HK-2 (cell line): Measurements from ENCODE around the gene SLC35F1.

Experiments used
- DNase-seq: peaks from one replicate; pipeline ENCODE4 v3.0.0-alpha.2; 2018; ENCODE audit not compliant: unreplicated experiment

The SLC35F1 gene

GRCh38 chr6:118277631-118278030, 370.6 kb downstream of the SLC35F1 start:
- DNase-seq: no peak

DNA sequence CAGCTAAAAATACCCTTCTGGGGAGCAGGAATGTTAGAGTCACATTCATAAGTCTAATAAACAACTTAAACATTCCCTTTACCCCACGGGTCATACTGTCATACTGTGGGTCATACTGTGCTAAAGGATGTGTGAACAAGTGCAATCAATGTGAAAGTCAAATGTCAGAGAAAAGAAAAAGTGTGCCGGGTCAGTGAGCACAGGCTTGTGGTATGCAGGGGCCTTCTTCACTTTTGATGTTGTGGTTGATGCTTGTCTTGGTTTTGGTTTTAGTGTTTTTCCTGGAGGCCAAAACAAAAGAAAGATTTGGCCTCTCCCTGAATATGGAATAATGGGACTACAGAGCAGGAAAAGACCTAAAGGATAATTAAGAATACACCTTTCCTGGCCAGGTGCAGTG, 373.1 kb downstream of the SLC35F1 start:
- DNase-seq: no peak

DNA sequence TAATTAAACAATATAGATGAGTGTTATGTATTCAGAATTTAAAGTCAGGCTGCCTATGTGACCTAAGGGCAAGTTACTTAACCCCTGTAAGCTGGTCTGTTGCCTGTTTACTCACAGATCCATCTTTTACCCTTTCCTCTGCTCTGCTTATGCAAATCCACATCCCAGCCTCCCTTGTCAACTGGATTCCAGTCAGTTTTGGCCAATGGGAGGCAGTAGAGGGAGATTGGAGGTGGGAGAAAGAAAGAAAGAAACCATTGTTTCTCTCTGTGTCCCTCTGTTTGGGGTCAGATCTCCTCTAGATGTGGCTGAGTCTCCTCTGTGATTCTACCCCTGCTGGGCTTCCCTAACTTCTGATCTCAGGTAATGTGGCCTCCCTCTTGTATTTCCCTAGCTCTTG, 374.2 kb downstream of the SLC35F1 start:
- no peak for DNase-seq

DNA sequence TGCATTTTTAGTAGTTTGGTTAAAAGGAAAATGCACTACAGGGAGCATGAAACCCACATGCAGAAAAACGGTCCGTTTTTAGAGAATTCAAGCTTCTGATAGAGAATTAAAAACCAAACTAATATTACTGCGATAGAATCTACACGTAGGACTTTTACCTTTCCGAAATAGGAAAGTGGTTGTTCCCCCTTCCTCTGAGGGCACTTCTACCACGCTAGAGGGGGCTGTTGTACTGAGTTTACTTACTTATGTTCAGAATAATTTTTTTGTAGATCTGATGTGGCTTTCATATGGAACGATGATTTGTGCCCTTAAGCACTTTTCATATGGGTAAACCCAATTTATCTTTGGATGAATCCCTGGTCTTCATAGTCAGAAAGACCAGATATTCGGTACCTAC, 376.7 kb downstream of the SLC35F1 start:
- DNase-seq: no peak

DNA sequence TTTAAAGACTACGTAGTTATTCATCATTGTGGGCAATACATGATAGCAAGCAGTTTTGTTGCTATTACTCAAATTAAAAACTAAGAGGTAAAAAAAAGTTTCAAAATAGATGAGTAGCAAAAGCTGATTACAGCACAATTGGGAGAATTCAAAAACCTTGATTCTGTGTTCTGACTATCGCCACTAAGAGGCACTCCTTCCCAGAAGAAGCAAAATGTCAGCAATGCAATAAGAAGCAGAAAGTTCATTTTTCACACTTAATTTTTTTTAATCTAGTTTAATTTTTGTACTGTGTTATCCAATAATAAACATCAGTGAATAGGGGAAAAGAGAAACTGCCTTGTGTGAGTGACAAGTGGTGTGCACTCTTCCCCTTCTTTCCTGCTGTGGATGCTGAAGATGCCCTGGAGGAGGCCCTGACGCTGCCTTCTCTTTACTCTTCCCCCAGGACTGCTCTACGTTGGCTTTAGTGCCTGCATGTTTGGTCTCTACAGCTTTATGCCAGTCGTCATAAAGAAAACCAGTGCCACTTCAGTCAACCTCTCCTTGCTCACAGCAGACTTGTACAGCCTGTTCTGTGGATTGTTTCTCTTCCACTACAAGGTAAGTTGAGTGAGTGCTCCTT, 377.8 kb downstream of the SLC35F1 start:
- no peak for DNase-seq

GRCh38 chr6:118285791-118286190, 378.7 kb downstream of the SLC35F1 start:
- no peak for DNase-seq

- DNase-seq: no peak
Observed at GRCh38 chr6:118288355-118289124, 381.5 kb downstream of the SLC35F1 start.

GRCh38 chr6:118292558-118292957, 385.5 kb downstream of the SLC35F1 start:
- no peak for DNase-seq

GRCh38 chr6:118294906-118295305, 387.8 kb downstream of the SLC35F1 start:
- DNase-seq: no peak

GRCh38 chr6:118295336-118295735, 388.3 kb downstream of the SLC35F1 start:
- DNase-seq: no peak

GRCh38 chr6:118296129-118296901, 389.3 kb downstream of the SLC35F1 start:
- no peak for DNase-seq

GRCh38 chr6:118297821-118298220, 390.8 kb downstream of the SLC35F1 start:
- no peak for DNase-seq

- DNase-seq: no peak
Observed at GRCh38 chr6:118298476-118299427, 391.7 kb downstream of the SLC35F1 start.

DNA sequence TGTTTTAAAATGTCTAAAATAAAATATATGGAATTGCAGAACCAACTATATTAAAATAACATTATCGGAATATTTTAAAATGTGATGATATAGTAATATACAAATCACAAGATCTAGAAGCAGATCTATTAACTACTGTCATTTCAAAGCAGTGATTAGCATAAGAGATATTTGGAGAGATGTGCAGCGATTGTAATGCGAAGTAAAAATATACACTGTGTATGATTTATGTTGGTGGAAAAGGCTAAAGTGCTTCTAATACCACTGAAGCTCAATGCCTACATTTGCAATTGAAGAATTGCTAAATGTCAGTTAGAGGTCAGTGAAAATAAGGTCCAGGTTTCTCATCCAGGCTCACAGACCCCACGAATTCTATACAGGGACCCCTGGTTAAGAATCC, 392.4 kb downstream of the SLC35F1 start:
- no peak for DNase-seq

GRCh38 chr6:118304321-118304720, 397.3 kb downstream of the SLC35F1 start:
- DNase-seq: no peak

GRCh38 chr6:118305081-118305480, 398.0 kb downstream of the SLC35F1 start:
- no peak for DNase-seq

GRCh38 chr6:118306392-118307238, 399.6 kb downstream of the SLC35F1 start:
- DNase-seq: no peak

DNA sequence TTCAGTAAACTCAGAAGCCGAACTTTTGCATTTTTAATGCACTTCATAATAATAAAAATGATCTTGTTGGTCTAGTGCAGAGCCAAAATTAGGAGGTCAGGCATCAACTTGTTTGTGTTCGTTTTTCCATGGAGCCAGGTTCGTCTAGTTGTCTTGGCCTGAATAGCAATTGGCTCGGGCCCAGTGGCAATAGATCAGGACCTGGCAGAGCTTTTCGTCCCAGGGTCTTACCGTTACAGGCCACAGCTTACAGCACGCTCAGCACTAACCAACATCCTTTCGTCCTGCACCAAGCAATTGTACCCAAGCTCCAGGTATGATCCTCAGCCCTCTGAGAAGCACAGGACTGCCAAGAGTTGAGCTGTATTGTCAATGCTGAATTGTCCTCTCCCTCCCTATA, 400.5 kb downstream of the SLC35F1 start:
- no peak for DNase-seq

DNA sequence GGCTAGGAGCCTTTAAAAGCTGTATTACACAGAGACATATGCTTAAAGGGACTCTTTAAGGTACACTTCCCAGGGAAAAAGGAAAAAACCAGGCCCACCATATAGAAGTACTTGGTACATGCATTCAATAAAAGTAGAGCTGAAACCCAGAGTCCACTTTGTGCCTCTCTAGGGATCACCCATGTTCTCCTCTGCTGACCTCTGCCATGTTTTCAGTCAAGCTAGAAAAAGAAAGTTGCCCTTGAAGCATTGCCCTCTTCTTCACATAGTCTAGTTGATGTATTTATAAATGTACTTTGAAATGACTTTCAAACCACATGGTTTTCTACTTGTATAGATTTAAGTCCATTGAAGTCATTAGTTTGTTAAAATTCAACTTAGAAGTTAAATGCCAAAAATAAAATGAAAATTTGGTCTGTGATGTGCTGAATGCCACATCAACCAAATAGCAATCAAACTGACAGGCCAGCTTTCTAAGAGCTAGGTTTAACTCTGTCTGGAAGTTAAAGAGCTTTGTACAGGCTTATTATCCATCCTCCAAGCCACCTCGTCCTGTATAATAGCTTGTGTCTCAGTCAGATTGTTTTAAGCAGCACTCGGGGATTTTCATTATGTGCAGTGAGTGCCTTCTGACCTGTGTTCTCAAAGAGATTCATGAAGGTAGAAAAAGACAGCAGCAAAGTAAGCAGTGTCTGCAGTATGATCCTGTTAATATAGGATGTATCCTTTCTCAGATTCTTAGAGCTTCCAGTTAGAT, 402.5 kb downstream of the SLC35F1 start:
- DNase-seq: no peak

DNA sequence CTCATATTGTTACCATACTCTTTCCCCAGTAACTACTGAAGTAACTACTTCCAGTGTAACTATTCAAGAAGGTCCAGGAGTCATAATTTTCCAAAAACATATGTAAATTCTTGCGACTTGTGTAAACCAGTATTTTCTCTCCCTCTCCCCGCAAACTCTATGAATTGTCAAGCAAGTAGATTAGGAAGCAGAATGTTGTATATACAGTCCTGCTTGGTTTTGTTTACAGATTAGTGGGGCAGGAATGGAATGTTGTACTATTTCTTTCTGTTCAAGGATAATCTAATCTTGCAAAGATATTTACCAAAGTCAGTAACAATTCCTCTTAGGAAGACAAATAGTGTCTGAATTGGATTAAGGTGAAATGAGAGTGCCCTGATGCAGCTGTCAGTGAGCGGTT, 406.1 kb downstream of the SLC35F1 start:
- no peak for DNase-seq
